HG03457 (cell line): Measurements from ENCODE around the gene TLR8.

ENCODE experiments used
- ATAC-seq: cut with Tn5 transposase; IDR thresholded peaks from one replicate; pipeline ENCODE4 v1.9.1; 2021; ENCODE audit warnings: moderate number of reproducible peaks; ENCODE audit not compliant: unreplicated experiment

TLR8 gene

DNA sequence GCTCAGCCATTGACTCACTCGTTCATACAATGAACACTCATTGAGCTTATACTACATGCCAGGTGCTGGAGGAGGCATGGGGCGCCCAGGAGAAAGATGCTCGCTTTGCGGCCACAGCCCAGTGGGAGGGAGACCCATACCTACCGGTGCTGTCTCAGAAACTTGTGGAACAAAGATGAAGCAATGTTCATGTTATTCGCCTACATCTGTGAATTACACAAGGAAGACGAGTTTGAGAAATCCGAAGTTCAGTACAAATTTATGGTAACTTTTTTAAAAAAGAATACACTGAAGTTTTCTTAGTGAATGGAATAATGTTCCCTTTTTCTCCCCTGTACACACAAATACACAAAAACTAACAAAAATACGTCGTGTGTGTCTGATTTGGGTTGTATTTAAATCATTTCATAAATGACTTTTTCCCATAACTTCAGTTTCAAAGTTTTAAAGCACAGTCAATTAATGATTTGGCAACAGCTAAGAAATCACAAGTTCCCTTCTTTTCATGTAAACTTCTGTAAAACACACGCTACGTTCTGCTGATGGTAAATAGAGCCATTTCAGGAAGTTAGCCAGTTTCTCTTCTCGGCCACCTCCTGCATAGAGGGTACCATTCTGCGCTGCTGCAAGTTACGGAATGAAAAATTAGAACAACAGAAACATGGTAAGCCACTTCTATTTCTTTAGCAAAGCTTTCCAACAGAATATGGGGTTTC, at the start of gene TLR8:
TLR8 (plus strand) TSS at position 575 of the 716 bp plus-strand sequence; CDS start at position 662, 87 bp downstream.
- no peak for ATAC-seq

DNA sequence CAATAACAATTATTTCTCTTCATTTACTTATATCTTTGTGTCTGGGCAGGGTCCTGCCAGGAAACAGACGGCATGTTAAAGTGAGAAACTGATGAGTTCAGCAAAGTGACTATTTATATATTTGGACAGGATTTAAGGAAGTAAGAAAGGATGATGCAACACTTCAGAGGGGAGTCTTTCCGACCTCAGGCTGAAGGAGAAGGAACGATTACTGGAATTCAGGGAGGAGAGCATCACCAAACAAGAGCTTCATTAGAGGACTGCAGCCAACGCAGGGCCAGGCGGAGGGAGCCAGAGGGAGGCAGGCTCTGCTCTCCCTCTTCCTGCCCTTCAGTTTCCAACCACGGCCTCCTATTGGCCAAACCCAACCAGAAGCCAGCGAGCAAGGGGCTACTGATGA, 41.1 kb upstream of the TLR8 start:
- no peak for ATAC-seq

DNA sequence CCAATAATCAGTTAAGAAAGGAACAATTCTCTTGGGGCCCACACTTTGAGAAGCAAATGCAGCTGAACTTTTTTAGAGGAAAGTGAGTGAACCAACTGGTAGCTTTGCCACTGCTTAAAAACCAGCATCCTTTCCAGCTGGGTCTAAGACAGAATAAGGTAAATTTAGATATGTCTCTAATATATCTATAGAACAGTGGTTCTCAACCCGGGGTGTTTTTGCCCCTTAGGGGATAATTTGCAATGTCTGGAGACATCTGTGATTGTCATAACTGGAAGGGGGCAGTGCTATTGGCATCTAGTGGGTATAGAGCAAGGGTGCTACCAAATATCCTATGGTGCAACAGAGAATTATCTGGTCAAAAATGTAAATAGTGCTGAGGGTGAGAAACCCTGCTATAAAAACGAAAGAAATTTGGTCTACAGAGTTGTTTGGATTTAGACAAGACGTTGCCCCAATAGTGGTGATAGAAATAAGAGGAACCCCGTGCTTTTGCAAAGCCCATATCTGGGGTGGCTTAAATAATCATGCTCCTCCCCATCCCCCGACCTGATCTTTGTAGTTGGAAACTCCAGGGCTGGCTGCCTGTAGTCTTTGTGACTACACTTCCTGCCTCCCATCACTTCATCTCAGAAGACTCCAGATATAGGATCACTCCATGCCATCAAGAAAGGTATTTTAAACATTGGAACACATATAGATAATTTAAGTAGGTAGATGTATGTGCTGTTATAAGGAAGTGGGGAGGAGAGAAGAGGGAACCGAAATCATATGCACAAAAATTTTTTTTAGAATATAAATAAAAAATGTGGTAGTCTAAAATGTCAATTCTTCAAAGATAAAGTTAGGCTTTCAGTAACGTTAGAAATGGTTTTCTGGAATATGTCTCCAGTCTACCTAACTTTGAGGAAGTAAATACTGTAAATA, 39.7 kb upstream of the TLR8 start, which contains the start of gene TLR7:
TLR7 (plus strand) TSS at position 622 of the 927 bp plus-strand sequence. CDS start 507 bp downstream, outside the sequence.
- ATAC-seq = no peak

DNA sequence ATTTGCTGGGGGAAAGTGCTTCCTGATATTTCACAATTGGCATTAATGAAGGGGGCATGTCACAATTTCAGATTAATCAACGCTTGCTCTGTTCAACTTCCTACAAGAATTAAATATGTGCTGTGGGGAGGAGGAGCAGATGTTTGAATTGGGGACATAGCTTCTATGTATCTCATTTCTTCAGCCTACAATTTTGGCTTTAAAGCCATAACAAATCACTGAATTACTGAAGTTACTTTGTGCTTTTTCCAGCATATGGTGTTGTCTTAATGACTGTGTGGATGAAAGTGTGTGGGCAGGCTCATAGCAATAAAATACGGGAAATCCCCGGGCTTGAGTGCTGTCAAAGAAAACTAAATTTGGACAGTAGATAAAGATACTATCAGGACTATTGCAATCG, 38.7 kb upstream of the TLR8 start:
- ATAC-seq = no peak

DNA sequence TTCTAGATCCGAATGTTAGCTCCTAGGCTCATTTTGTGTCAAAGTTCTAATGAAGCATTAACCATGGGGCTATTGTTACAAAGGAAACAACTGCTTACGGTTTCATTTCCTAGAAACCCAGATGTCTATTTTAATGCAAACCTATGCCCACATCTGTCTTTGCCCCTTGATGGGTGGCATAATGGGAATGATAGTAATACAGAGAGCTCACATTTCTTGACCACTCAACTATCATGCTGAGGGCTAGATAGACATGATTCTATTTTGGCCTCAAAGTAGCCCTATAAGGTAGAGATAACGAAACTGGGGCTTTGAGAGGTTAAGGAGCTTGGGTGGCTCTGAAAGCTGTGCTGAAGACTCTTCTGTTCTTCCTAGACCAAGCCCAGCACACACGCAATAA, 37.7 kb upstream of the TLR8 start:
- ATAC-seq = peak; percentile 50

DNA sequence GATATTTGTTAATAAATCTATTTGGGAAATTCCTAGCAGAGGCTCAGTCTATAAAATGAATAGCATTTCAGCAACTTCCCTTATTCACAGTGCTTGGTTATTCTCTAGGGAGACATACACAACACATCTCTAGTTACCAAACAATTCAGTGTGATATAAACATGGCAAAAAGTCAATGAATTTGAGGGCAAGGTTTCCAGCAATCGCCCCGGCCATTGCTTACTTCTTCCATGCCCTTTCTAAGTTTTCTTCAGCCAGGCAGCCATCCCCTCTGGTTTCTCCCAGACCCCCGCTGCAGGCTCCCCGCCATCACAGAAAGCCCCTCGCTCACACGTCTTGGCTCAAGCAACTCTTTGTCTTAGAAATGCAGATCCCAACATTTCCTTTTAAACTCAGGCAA, 35.2 kb upstream of the TLR8 start:
- ATAC-seq = no peak

DNA sequence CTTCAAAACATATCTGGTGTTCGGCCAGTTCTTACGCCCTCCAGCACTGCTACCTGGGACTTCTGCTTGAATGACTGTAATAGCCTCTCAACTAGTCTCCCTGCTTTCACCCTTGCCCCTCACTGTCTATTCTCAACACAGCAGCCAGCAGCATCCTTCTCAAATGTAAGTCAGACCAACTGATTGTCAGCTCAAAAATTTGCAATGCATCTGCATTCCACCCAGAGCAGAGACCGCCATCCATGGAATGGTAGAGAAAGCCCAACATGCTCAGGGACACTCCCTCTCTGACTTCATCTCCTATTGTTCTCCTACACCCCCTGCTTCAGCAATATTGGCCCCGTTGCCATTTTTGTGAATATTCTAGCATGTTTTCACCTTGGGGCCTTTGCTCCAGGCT, 33.7 kb upstream of the TLR8 start:
- no peak for ATAC-seq

DNA sequence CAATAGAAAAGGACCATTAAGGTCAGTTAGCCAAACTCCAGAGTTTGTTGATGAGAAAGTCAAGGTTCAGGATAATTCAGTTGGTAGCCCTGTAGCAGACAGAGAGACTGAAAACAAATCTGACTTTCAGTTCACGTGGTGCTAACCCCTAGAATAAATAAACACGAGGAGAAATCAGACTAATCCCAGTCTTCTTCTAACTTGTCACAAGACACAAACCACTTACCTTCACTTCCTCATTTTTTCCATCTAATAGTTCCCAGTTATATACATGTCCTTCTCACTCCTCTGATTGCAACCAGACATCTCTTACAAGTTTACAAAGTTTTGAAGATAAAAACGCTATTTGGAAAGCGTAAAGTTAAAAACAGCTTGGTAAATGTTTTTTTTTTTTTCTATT, 31.8 kb upstream of the TLR8 start:
- ATAC-seq = no peak

DNA sequence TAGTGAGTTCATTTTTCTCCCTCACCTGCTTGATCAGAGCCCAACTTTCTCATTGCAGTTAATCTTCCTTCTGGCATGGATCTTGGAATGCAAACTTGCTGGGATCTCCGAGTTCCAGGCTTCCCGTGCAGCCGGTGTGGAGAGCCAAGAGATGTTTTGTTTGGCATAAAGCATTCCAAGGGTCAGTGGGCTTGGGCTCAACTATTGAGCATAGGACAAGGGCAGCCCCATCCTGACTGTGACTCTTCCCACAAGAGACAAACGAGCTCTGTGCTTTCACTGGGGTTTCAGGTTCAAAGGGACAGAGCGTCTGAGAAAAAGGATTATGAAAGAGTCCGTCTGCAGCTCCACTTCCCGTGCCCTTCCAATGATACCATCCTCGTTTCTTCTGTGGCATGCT, 29.0 kb upstream of the TLR8 start:
- no peak for ATAC-seq

DNA sequence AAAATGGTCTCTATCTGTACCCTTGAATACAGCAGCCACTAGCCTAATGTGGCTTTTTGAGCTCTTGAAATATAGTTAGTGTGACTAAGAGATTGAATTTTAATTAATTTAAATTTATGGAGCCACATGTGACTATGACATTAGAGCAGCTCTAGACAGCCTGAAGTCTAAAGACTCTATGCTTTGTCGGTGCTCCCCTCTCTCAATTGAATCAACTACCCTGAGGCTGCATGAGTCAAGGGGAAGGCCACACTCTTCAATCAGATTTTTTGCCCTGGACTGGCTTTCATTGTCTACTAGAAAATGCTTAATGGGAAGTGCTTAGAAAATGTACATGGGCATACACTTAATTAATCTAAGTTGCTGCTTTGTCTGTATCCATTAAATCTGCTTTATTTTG, 27.9 kb upstream of the TLR8 start:
- no peak for ATAC-seq

DNA sequence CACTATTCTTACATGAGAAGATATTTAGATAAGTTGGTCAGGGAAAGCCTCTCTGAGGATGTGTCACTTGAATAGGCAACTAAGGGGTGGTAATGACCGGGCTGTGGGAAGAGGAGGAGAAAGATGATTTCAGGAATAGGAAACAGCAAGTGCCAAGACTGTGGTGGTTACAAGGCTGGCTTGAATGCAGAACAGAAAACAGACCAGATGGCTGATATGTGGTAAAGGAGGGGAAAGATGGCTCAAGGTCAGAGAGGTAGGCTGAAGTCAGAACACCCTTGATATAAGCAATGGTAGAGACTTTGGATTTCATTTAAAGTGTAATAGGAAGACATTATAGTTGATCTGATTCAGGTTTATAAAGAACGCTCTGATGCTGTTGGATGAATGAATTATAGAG, 24.5 kb upstream of the TLR8 start:
- no peak for ATAC-seq

DNA sequence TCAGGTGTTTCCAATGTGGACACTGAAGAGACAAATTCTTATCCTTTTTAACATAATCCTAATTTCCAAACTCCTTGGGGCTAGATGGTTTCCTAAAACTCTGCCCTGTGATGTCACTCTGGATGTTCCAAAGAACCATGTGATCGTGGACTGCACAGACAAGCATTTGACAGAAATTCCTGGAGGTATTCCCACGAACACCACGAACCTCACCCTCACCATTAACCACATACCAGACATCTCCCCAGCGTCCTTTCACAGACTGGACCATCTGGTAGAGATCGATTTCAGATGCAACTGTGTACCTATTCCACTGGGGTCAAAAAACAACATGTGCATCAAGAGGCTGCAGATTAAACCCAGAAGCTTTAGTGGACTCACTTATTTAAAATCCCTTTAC, 20.9 kb upstream of the TLR8 start:
- ATAC-seq = no peak

DNA sequence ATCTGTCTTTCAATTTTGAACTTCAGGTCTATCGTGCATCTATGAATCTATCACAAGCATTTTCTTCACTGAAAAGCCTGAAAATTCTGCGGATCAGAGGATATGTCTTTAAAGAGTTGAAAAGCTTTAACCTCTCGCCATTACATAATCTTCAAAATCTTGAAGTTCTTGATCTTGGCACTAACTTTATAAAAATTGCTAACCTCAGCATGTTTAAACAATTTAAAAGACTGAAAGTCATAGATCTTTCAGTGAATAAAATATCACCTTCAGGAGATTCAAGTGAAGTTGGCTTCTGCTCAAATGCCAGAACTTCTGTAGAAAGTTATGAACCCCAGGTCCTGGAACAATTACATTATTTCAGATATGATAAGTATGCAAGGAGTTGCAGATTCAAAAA, 19.9 kb upstream of the TLR8 start:
- ATAC-seq = no peak

DNA sequence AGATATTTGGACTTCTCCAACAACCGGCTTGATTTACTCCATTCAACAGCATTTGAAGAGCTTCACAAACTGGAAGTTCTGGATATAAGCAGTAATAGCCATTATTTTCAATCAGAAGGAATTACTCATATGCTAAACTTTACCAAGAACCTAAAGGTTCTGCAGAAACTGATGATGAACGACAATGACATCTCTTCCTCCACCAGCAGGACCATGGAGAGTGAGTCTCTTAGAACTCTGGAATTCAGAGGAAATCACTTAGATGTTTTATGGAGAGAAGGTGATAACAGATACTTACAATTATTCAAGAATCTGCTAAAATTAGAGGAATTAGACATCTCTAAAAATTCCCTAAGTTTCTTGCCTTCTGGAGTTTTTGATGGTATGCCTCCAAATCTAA, 19.3 kb upstream of the TLR8 start:
- ATAC-seq = no peak

DNA sequence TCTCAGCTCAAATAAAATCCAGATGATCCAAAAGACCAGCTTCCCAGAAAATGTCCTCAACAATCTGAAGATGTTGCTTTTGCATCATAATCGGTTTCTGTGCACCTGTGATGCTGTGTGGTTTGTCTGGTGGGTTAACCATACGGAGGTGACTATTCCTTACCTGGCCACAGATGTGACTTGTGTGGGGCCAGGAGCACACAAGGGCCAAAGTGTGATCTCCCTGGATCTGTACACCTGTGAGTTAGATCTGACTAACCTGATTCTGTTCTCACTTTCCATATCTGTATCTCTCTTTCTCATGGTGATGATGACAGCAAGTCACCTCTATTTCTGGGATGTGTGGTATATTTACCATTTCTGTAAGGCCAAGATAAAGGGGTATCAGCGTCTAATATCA, 18.7 kb upstream of the TLR8 start:
- no peak for ATAC-seq

DNA sequence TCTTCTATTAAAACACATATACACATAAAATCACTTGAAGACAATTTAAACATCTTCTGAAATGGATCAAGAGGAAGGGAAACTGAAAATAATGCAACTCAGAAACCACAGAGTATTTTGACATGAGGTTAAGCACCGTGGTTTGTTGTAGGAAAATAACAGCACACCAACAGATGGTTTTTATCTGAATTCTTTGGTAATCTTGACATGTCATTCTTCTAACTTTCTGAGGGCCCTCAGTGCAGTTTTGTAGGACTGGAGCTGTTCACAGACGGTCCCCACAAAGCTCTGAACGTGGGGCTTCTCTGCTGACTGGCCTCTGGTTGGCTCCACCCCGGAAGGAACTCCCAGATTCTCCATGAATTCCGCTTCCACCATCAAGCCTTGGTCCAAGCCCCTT, 16.0 kb upstream of the TLR8 start:
- ATAC-seq = peak; percentile 55

DNA sequence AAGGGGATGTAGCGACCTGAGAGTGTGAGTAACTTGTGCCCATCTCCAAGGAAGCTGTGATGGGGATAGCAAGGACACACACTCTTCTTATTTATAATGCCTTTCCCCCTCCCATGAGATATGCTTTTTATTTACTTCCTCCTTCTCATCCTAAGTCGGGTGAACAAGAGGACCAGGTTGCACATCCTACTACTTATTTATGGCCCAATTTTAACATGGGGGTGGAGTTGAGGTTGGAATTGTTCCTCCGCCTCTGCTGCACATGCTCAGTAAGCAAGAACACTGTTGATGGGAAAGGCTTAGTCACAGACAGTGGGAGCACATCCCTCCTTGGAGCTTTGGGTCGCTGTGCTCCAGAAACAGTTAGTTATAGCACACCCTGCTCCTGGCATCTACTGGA, 15.2 kb upstream of the TLR8 start:
- no peak for ATAC-seq

DNA sequence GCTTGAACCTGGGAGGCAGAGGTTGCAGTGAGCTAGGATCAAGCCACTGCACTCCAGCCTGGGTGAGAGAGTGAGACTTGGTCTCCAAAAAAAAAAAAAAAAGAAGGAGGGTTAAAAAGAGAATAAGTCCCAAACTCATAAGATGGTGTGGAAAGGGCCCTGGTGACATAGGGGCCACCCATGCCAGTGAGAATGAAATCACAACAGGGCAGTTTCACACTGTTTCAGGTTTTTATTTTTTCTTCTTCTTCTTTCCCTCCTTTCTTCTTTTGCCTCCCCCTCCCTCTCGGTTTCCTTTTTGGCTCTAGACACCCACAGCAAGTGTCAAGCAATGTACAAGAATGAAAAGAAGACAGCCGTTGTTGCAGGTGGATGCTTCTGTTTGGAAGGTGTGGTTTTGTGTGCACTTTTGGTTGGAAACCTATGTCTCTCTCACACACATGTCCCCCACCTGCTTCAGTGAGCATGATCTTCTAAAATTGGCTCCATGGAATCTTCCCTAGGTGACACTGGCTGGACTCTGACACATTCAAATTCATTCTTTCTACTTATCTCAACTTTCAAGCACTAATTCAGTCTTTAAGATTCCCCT, 14.4 kb upstream of the TLR8 start:
- ATAC-seq = no peak

DNA sequence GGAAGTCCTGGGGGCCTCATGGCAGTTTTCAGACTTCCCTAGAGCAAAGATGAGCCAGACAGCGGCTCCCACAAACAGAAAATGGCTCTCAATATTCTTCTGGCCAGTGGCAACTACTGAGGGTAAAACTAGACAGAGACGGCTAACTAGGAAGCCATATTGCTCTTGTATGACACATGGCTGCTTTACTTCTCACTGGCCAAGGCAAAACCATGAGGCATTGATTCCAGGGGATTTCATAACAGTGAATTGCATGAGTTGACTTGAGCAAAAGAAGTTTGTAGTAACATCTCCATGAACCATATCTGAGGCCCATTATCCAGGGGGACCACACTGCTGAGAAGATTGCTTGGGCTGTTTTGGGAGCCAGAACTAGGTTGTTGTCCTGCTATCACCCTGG, 13.7 kb upstream of the TLR8 start:
- no peak for ATAC-seq

DNA sequence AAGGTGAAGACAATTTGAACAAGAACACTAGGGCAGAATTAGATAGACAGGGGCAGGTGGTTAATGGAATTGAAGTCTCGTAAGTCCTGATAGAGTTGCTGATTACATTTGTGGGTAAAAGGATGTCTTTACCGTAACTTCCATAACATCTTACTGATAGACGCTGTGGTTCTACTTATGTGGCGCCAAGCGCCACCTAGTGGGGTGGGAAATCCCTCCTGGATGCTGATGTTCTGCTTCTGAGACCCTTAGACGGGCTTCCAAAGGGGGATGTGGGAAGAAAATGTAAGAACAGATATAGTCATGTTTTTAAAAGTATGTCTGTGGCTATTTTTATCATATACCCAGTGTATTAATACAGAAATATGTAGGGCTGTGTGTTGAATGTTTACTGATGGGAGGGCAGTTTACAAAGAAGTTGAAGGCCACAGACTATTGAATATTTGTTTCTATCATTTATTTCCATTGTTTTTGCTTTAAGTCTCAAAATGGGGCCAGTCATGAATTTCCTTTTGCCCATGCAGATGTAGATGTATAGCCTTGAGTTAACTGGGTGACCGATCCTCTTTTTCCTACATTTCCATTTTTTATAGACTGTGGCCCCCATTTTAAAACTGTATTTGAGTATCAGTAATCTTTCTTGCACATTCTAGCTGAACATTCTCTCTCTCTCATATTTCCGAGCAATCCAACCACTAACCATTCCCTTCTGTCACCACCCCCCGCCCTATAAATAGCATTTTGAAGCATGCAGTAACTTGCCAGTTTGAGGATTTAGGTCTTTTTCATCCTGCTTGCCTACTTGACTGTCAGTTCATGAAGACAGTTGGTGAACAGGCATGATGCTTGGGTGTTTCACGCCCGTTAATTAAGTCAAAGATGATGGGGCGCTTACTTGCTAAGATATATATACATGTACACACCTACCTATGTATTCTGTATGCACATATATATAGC, 12.1 kb upstream of the TLR8 start:
- ATAC-seq = no peak

DNA sequence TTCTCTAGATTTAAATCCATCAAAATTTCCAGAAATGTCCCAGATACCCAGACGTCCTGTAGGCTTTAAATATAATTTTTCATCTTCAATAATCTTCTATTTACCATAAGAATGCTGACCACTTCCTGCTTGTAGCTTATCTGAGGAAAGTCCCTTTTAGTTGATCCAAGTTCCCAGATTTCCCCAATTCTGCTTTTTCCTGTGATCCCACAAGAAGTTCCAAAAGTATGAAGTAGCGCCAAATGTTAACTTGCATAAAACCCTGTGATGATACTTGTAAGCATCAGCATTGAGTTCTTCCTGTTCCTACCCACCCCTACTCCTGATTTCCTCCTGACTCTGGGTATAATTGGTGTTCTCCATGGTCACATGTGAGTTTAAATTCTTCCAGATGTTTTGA, 10.6 kb upstream of the TLR8 start:
- no peak for ATAC-seq
